NK-92 treated with Interleukin-12 subunit alpha and Interleukin-12 subunit beta, amount 100 ng/mL, for 24 hours (cell line): ENCODE measurements around the gene MAP3K15.
"Not testable (repeated sequence)": the region's sequence is repeated elsewhere in the genome, so short reads cannot be mapped to it uniquely, and the experiment has no call there.

Experiments
- DNase-seq: peaks from one replicate; lab custom pipeline; 2025; lab: John Stamatoyannopoulos, UW

The MAP3K15 gene

DNA sequence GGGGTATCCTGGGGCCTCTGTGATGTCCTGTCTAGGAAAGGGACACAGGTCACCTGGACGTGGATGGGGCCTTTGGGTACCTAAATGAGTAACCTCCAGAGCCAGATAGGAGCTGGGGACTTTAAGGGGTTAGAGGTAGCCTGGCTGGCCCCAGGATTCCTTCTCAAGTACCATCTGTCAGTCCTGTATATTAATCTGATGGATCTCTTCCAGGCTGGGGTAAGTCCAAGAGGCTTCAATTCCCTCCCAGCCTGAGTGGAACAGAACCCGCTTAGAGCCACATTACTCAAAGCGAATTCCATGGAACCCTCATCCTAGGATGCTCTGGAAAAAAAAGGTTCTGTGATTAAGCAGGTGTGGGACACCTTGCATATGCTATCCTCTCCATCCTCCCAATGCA lies 24.8 kb upstream of the MAP3K15 start:
- no peak for DNase-seq

DNA sequence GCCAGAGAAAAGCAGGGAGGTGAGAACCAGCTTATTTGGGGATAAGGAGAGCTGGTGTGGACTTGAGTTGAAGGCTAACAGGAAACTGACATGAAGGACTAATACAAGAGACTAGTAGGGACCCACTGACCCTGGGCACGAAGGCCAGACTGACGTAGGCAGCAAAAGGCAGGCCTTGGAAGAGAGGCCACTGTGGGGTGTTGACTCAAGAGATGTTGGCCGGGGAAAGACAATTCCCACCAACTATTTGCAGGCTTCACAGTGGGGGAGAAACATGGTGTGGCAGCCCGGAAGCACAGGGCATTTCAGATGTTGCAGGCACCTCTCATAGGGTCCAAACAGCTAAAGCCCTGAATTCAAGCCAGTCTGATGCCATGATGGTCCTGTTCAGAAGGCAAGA lies 24.4 kb upstream of the MAP3K15 start:
- DNase-seq = no peak

DNA sequence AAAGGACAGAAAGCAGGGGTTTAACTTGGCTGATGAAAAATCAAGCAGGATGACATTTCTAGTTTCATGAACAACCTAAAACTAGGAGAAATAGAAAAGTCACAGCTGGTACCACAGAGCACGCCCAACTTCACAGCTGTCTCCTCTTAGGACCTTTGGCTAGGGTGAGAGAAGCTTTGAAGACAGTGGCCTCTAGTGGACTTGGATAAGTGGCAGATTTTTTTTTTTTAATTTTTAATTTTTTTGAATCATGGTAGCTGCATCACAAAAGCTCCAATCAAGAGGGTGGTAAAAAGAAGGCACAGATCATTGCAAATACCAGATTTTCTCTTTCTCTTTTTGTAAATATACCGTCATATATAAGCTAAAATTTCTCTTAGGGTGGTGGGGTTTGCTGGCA lies 20.2 kb upstream of the MAP3K15 start:
- DNase-seq = no peak

DNA sequence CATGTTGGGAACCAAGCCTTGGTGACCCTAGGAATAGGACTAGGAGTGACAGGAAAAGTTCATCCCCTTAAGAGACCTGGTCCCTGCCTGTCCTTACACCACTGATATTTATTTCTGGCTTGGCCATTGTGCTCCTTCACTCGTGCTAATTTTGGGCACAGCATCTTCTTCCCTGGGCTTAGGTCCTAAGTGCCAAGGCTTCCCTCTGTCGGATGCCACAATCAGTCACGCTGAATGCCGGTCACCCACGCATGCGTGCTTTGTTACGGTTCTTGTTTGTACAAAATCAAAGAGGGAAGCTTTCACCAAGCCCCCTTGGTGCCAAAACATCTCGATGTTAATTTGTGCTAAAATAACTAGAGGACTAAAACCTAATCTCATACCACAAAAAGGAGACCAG lies 17.4 kb upstream of the MAP3K15 start:
- no peak for DNase-seq

DNA sequence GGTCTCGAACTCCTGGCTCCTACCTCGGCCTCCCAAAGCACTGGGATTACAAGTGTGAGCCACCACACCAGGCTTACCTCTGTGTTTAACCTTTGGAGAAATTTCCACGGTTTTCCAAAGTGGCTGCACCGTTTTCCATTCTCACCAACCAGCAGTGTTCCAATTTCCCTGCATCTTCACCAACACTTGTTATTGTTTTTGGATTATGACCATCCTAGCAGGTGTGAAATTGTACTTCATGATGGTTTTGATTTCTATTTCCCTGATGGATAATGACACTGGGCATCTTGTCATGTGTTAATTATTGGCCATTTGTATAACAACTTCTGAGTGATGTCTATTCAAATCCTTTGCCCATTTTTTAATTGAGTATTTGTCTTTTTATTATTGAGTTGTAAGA lies 2.7 kb upstream of the MAP3K15 start:
- DNase-seq = no peak

DNA sequence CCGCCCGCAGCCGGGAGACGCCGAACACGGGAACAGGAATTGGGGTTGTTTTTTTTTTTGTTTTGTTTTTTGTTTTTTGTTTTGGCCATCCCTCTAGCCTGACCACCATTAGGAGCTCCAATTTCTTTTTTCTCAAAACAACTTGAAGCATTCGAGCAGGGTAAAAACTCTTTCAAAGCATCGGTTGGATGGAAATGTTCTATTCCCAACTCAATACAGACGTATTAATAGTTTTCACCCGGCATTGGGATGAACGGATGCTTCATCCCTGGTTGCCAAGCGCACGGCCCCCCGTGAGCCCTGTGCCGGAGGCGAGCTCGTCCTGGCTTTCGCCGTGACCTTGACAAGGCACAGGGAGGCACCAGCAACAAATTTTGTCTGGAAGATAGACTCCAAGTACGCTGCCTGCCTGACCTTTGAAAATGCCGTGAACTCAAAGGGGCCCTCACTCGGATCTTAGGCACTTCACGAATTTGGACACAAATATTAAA lies 352 bp upstream of the MAP3K15 start:
- DNase-seq = no peak

DNA sequence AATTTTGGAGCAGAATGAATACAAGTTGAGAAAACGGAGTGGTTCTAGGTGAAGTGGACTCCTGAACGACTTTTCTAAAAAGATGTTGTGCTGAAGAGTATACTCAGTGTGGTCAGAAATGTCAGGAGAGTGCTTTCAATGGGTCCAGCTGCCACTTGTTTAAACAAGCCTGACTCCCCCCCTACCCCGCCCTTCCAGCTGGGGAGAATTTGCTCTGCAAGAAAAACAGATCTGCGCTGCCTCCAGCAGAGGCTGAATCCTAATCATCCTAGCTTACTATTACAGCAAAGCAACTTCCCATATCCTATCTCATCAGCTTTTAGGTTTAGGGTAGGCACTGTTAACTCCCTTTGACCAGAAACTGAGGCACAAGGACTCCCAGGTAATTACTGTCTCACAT lies 1.9 kb downstream of the MAP3K15 start:
- DNase-seq = no peak

DNA sequence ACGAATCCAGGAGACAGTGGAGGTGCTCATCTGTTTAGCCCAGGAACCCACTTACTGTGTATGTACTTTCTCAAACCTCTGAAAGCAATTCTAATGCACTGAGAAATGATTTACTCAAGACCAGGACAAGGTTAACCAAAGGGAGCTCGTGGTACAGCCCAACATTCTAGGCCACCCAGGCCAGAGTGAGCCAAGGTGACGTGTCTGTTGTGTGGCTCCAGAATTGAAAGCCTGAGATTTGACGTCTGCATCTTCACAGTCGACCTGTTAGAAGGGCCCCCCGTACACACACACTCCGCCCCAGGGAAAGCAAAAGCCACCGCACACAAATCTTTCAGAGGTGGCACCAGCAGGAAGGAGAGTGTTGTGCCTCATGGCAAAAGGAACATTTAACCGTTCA lies 2.3 kb downstream of the MAP3K15 start:
- no peak for DNase-seq

DNA sequence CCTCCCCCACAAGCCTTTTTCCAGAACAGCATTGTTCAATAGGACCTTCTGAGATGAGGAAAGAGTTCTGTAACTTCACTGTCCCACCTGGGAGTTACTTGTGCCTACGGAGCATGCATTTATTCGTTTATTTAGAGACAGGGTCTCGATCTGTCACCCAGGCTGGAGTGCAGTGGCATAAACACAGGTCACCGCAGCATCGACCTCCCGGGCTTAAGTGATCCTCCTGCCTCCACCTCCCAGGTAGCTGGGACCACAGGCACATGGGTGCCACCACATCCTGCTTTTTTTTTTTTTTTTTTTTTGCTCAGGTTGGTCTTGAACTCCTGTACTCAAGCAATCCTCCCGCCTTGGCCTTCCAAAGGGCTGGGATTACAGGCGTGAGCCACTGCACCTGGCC lies 2.9 kb downstream of the MAP3K15 start:
- DNase-seq = no peak

DNA sequence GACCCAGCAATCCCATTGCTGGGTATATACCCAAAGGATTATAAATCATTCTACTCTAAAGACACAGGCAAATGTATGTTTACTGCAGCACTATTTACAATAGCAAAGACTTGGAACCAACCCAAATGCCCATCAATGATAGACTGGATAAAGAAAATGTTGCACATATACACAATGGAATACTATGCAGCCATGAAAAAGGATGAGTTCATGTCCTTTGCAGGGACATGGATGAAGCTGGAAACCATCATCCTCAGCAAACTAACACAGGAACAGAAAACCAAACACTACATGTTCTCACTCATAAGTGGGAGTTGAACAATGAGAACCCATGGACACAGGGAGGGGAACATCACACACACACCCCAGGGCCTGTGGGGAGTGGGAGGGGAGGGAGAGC lies 3.5 kb downstream of the MAP3K15 start:
- DNase-seq = not testable (repeated sequence)

DNA sequence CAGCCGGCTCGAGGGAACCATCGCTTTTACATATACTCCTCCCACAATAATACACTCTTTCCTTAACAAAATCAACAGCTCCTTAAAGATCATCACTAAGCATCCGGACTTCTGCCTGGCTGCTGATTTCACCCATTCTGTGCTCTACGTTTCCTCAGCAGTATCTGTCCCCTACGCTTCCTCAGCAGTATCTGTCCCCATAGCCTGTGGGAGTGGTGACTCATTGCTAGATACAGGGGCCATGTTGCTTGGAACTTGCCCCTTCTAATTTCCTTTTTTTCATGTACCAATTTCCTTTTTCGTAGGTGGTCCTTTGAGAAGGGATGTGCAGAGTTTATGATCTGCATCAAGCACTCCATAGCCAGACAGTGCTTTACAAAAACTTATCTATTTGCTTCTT lies 18.6 kb downstream of the MAP3K15 start:
- DNase-seq = no peak

DNA sequence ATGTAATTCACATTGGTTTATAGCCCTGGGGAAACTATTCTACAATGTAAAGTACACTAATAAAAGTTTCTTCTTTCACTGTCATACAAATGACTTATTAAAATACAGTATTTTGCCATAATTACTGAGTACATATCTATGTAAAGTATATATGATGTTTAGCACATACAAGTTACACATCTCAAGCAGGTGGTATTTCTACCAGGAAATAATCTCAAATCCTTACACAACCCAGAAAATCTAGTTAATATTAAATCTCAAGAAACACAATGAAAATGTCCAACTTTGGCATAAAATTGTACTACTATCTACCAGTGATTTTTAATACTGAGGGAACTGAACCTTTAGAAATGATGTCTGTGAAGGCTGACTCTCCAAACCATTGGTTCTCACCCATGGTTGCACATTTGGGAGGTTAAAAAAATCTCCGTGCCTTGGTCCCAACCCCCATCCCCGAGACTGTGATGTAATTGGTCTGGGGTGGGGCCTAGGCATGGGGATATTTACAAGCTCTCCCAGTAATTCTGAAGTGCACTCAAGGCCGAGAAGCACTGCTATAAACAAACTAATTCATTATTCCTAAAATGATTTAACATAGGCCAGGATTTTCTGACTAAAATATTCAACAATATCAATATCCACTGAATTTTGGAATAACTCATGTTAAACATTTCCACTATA lies 27.6 kb downstream of the MAP3K15 start:
- no peak for DNase-seq

DNA sequence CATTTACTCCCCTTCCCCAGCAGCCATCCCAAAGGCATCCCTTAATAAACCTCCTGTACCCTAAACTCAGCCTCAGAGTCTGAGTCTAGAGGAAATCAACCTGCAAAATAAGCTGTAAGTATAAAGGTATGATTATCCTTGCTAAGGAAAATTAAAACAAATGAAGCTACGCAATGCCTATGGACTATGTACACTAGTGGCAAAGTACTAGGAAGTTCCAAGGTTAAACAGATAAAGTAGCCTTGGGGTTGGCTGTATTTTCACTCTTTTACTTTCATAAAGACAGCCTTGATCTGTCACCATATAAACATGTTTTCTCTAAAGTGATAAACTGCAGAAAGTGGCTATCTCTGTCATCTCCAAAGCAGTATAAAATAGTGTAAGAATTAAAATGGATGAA lies 35.9 kb downstream of the MAP3K15 start:
- DNase-seq = no peak

DNA sequence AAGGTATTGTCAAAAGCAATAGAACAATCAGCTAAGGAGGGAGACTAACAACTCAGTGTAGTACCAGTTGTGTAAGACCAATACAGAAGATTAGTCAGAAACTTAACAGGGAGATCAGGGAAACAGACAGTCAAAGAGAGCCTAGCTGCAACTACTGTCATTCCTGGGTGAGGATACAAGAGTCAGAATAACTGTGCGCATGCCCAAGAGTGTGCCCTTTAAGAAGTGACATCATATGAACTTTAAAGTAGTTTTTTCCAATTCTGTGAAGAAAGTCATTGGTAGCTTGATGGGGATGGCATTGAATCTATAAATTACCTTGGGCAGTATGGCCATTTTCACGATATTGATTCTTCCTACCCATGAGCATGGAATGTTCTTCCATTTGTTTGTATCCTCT lies 46.9 kb downstream of the MAP3K15 start:
- DNase-seq = not testable (repeated sequence)

DNA sequence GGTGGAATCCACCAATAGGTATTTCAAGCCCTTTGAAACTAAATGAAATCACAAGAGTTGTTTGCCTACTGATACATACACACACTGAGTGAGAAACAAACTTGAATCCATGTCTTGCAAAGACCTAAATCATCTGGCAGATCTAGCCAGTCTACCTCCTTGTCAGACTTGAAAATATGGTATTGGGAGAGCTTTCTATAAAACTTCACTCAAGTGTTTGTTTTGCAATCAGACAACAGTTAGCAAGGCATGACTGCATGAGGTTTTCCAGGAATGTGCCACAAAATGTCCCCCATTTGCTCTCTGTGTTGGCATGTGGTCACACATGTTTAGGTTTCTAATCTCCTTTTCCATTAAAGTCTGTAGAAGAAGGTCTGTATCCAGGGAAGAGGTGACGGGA lies 52.4 kb downstream of the MAP3K15 start:
- DNase-seq = no peak

DNA sequence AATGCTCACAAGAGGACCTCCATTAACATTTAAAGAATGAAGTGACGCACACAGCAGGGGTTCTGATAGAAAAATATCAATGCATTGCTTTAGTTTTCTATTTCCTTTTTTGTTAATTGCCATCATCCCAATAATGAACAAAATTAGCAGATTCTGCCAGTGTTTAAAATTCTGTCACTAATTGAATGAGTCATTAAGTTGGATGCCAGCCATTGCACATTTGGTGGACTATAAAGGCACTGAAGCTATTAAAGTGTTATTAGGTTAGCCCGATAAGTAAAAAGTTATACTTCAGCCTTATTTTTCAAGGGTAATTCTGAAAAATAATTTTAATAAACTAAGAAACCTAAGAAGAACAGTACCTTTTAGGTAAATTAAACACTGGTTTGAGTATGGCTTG lies 53.1 kb downstream of the MAP3K15 start:
- DNase-seq = no peak

DNA sequence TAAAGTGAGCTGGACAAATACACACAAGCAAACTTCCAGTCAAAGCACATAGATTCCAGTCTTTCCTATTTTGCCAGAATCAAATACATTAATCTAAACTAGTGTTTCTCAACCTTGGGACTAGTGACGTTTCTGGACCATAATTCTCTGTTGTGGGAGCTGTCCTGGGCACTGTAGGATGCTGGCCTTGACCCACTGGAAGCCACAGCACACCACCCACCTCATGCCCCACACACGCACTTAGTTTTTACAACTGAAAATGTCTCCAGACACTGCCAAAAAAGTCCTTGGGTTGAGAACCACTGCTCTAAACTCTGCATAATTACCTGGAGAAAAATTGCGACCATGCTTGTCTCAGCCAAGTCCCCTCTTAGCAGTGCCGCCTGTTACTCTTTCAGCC lies 57.6 kb downstream of the MAP3K15 start:
- no peak for DNase-seq

DNA sequence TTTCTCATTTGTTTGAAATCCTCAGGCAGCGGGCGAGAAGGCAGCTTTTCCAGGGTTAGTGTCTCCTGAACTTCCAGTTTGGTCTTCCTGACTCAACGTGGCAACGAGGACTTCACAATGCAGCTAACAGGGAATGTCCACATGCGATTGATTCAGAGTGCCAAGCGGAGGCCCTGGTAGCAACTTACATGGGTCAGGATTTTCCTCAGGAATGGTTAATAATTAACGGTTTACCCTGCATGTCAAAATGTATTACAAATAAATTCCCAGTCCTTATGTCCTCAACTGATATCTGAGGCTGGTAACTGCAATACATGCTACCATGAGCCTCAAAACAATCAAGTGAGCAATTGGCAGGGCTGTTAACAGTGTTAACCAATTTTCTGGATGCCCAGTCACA lies 67.2 kb downstream of the MAP3K15 start:
- DNase-seq = no peak

DNA sequence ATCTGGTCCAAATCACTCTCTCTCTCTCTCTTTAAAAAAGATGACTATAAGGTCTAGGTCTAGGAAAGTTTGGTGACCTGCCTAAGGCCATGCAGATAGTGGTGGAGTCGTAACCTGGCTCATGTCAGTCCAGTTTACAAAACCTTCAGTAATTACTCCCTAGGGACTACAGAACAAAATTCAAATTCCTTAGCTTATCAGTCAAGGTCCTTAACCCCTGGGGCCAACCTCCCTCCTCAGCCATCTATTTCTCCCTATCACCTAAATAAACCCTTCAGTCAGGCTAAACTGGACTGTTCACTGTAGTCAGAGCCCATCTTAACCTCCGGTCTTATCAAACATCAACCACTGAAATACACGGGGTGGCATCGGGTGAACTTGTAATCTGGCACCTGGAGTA lies 68.9 kb downstream of the MAP3K15 start:
- no peak for DNase-seq

DNA sequence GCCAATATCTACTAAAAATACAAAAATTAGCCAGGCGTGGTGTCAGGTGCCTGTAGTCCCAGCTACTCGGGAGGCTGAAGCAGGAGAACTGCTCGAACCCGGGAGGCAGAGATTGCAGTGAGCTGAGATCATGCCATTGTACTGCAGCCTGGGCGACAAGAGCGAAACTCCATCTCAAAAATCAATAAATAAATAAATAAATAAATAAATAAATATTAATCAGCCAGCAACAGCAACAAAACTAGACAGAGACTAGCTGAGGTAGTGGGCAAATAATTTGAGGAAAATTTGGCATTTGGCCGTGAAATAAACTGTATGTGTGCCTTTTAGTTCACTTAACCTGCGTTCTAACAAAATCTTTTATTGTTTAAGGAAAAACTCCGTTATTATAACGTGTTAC lies 69.5 kb downstream of the MAP3K15 start:
- DNase-seq = not testable (repeated sequence)

DNA sequence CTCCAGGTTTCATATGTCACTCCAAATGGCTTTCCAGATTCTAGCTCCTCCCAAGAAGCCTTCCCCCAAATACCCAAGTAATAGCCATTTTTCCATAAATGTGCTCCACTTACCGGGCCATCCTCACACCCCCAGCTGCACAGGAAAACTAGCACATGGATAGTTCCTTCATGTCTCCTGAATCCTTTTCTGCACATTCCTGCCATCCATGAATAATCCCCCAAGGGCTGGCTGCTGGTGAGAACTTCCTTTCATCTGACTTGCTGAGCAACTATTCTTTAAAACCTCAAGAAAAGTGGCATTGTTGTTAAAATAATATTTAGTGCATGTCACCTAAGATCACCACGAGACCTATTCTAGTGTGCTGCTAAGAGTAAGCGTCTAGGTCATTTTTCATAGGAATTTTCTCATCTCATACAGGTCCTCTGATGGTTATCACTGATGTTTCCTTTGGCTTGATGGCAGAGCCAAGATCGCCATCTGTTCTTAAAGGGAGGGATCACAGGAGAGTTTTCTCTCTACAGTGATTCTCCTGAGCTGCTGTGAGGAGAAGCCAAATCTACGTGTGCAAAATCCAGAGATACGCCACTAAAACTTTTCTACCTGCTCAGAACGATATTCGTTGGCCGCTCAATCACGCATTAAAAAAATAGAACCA lies 71.3 kb downstream of the MAP3K15 start:
- DNase-seq = no peak

DNA sequence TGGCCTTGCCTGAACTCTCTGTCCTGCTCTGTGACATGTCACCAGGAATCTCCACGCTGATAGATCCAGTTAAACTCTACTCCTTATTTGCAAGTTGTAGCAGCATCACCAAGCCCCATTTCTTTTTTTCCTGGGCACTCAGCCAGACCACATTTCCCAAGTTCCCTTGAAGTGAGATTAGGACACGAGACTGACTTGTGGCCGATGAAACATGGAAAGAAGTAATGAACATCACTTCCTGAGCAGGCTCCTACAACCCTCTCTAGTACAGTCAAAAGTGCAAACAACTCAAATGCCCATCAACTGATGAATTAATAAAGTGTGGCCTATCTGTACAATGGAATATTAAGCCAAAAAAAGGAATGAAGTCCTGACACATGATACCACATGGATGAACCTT lies 74.6 kb downstream of the MAP3K15 start:
- DNase-seq = no peak

DNA sequence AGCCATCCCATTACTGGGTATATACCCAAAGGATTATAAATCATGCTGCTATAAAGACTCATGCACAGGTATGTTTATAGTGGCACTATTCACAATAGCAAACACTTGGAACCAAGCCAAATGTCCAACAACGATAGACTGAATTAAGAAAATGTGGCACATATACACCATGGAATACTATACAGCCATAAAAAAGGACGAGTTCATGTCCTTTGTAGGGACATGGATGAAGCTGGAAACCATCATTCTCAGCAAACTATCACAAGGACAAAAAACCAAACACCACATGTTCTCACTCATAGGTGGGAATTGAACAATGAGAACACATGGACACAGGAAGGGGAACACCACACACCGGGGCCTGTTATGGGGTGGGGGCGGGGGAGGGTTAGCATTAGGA lies 92.6 kb downstream of the MAP3K15 start:
- DNase-seq = not testable (repeated sequence)

DNA sequence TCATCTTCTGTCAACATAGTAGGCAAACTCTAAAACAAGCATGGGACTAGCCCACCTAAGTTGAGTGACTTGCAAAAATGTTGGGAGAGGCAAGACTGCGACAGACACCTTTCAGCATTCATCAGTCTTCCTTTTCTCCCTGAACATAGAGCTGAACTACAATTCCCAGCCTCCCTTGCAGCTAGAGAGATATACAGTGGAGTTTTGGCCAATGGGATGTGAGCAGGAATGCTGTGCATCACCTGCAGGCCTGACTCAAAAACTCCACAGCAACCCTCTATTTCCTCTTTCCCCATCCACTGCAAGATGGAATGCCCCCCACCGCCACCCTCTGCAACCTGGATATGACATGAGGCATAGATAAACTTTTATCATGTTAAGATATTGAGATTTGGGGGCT lies 105.0 kb downstream of the MAP3K15 start:
- no peak for DNase-seq
